ENCODE results near the gene STYXL2. TPM values are rescaled to one million over a fixed set of nuclear protein-coding genes. Genes with fewer than 3 reads are reported as not detected.

STYXL2 gene
- total and polyA plus RNA-seq, 4 donors = 0.02 to 0.57 (median 0.09) TPM

DNA sequence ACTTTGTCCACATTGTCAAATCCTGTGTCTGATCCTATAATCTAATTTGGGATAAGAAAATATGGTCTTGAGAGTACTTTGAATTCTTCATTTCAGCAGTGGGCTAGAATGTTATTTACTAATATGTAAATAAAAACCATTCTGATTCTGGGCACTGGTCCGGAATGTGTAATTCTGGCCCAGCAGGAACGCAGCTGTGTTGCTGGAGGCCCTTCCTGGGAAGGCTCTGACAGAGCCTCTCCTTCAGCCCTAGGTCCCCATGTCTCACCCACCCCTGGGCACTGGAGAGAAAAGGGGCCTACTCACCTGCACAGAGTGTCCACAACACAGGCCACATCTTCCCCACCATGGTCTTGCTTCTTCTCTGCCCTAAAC lies 3.9 kb upstream of the STYXL2 start:
- Histone ChIP-seq H3K9ac (ENCODE audit: insufficient read depth in 1 of 2, low read length in 2 of 2) (no peak overlapping the region), H3K27me3 (ENCODE audit: control insufficient read depth in 3 of 3, insufficient read depth in 3 of 3, low read length in 2 of 3) (no peaks in the 10 kb centered on the region), H3K4me3 (no peak overlapping the region), H3K9me3 (ENCODE audit: control insufficient read depth in 4 of 4, insufficient read depth in 3 of 4, low read length in 3 of 4) (no peaks in the 10 kb centered on the region), H3K27ac (ENCODE audit: low read depth in 1 of 2, low read length in 1 of 2) (peak overlapping the region in 1 of 2 donors; percentile 59), H3K4me1 (ENCODE audit: control insufficient read depth in 5 of 5, insufficient read depth in 5 of 5, low read length in 5 of 5) (peaks cover 0 to 7% (median 0%) of the 10 kb centered on the region in 5 donors), H3K36me3 (ENCODE audit: control insufficient read depth in 4 of 4, insufficient read depth in 4 of 4, low read length in 4 of 4) (no peaks in the 10 kb centered on the region)
- TF ChIP-seq, protein P1, sequence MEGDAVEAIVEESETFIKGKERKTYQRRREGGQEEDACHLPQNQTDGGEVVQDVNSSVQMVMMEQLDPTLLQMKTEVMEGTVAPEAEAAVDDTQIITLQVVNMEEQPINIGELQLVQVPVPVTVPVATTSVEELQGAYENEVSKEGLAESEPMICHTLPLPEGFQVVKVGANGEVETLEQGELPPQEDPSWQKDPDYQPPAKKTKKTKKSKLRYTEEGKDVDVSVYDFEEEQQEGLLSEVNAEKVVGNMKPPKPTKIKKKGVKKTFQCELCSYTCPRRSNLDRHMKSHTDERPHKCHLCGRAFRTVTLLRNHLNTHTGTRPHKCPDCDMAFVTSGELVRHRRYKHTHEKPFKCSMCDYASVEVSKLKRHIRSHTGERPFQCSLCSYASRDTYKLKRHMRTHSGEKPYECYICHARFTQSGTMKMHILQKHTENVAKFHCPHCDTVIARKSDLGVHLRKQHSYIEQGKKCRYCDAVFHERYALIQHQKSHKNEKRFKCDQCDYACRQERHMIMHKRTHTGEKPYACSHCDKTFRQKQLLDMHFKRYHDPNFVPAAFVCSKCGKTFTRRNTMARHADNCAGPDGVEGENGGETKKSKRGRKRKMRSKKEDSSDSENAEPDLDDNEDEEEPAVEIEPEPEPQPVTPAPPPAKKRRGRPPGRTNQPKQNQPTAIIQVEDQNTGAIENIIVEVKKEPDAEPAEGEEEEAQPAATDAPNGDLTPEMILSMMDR (IDR thresholded peaks at IDR 0.05; ENCODE audit: control extremely low read depth, extremely low read depth) = no peak
- ATAC-seq (ENCODE audit: insufficient read depth, low FRiP score) (no peak), DNase-seq (no peak)
- WGBS, 2 donors = 63 to 80% methylated on average over 2 of the region's 2 CpGs

DNA sequence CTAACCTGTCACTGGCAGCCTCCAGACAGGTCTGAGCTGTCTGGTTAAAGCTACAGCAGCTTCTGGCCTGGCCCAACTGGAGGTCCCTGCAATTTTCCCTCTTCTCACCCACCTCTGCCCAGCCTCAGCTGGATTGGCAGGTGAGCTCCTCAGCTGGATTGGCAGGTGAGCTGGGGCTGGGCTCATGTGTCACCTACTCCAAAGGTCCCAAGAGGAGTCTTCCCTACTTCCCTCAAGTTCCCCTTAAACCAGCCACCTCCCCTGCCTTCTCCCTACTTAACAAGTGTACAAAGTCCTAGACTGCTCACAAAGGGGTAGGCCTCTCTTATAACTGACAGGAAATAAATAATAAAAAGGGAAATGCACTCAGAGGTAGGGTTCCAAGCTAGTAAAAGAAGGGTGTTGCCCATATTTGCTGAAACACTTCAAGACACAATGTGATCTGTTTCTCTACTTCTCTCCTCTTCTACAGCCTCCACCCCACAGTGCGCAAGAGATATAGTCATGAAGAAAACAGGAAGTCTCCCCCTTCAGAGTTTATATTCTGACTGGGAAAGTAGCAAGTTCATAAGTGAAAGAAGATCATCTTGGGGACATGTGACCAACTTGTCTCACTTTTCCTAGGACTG lies 3.4 kb upstream of the STYXL2 start, which contains the start of gene GPA33:
Gene GPA33, minus strand, starts transcription at position 64 of the 629 bp plus-strand sequence. CDS start 90 bp downstream, outside the sequence.
- H3K9me3 ChIP-seq (ENCODE audit: control insufficient read depth in 4 of 4, insufficient read depth in 3 of 4, low read length in 3 of 4) = no peaks in the 10 kb centered on the region
- no peaks in the 10 kb centered on the region for H3K27me3 ChIP-seq (ENCODE audit: control insufficient read depth in 3 of 3, insufficient read depth in 3 of 3, low read length in 2 of 3)
- TF ChIP-seq, protein P1 (IDR thresholded peaks at IDR 0.05; ENCODE audit: control extremely low read depth, extremely low read depth) = no peak
- 13 to 32% methylated on average over 1 of the region's 1 CpG for WGBS, 2 donors
- no peak within 1 kb of the TSS for H3K4me3 ChIP-seq
- peak; percentile 39 for ATAC-seq (ENCODE audit: insufficient read depth, low FRiP score)
- peaks cover 0 to 7% (median 0%) of the 10 kb centered on the region in 5 donors for H3K4me1 ChIP-seq (ENCODE audit: control insufficient read depth in 5 of 5, insufficient read depth in 5 of 5, low read length in 5 of 5)
- H3K27ac ChIP-seq (ENCODE audit: low read depth in 1 of 2, low read length in 1 of 2) = peak within 1 kb of the TSS in 1 of 2 donors; percentile 59
- no peak within 1 kb of the TSS for H3K9ac ChIP-seq (ENCODE audit: insufficient read depth in 1 of 2, low read length in 2 of 2)
- peak in 1 of 3 donors; percentile 14 for DNase-seq
- no peaks in the 10 kb centered on the region for H3K36me3 ChIP-seq (ENCODE audit: control insufficient read depth in 4 of 4, insufficient read depth in 4 of 4, low read length in 4 of 4)

DNA sequence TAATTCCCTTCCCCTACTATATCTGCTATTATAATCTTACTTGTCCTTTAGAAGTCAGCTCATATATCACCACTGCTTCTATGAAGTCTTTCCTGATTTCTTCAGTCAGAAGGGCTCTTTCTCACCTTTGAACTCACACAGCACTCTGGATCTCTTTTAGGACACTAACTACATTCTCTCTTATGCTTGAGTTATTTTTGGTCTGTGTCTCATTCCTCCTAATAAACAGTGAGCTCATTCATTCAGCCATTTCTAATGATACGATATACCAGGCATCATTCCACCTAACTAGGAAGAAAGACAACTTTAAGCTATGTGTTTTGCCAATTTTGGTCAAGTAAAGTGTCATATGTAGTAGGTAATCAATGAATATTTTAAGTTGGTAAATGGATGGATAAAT lies 1.2 kb upstream of the STYXL2 start:
- H3K27me3 ChIP-seq (ENCODE audit: control insufficient read depth in 3 of 3, insufficient read depth in 3 of 3, low read length in 2 of 3) = no peaks in the 10 kb centered on the region
- ATAC-seq (ENCODE audit: insufficient read depth, low FRiP score) (no peak), DNase-seq (no peak)
- peak overlapping the region in 1 of 2 donors; percentile 89 for H3K27ac ChIP-seq (ENCODE audit: low read depth in 1 of 2, low read length in 1 of 2)
- TF ChIP-seq, protein P1 (IDR thresholded peaks at IDR 0.05; ENCODE audit: control extremely low read depth, extremely low read depth) = no peak
- no peaks in the 10 kb centered on the region for H3K9me3 ChIP-seq (ENCODE audit: control insufficient read depth in 4 of 4, insufficient read depth in 3 of 4, low read length in 3 of 4)
- H3K4me3 ChIP-seq = no peak overlapping the region
- H3K4me1 ChIP-seq (ENCODE audit: control insufficient read depth in 5 of 5, insufficient read depth in 5 of 5, low read length in 5 of 5) = peaks cover 0 to 6% (median 0%) of the 10 kb centered on the region in 5 donors
- WGBS, 2 donors = 90 to 92% methylated on average over 1 of the region's 1 CpG
- H3K9ac ChIP-seq (ENCODE audit: insufficient read depth in 1 of 2, low read length in 2 of 2) = no peak overlapping the region
- H3K36me3 ChIP-seq (ENCODE audit: control insufficient read depth in 4 of 4, insufficient read depth in 4 of 4, low read length in 4 of 4) = no peaks in the 10 kb centered on the region
